ENCODE data around the gene DEAF1. TPM values are rescaled to one million over a fixed set of nuclear protein-coding genes. Genes with fewer than 3 reads are reported as not detected.

DEAF1 gene
- total RNA-seq, 1 experiment from 2014 or later, result 31.9 TPM

DNA sequence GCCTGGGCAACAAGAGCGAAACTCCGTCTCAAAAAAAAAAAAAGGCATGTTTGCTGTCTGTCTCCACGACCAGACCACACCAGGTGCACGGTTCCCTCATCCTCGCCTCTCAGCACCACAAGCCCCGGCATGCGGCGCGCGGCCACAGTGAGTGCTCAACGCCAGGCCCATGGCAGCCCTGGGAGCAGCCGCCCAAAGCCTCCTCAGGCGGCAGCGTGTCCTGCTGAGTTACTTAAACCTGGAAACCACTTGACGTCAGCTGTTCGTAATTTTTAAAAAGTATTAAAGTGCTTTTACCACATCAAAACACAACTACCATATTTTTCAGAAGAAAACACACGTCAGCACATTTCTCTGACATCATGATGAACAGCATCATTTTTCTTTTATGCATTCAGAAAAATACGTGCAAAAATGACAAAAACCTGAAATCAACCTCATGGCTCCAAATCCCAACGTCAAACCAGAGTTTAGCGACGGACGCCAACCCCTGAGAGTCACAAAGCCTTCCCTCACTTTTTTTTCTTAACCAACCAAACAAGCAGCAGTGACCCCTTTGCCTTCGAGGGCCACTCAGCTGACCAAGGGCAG lies 2.1 kb downstream of the DEAF1 start:
- no peak overlapping the region for H3K27ac ChIP-seq (ENCODE audit: low read length)
- H3K36me3 ChIP-seq (ENCODE audit: low read depth, low read length), result peaks cover 12% of the 10 kb centered on the region; the same call in 1 of the 2 replicates
- TSS peak; percentile 27 for BruUV-seq (replicated peaks)
- no peak for ATAC-seq
- no peak overlapping the region for H2AFZ ChIP-seq (ENCODE audit: low read length)
- peak overlapping the region; percentile 81 for H3K4me2 ChIP-seq (ENCODE audit: low read length)
- no peaks in the 10 kb centered on the region for H4K20me1 ChIP-seq (ENCODE audit: low read length)
- no peaks in the 10 kb centered on the region for H3K9me3 ChIP-seq (ENCODE audit: low read length)
- H3K9ac ChIP-seq (ENCODE audit: low read length), result peak overlapping the region; percentile 28; the same call in 1 of the 2 replicates
- DNase-seq, result no peak
- peak overlapping the region; percentile 57 for H3K4me3 ChIP-seq (ENCODE audit: low read length)
- intact Hi-C loops (cut with micrococcal nuclease), result no loop called here
- no peaks in the 10 kb centered on the region for H3K27me3 ChIP-seq (ENCODE audit: low read length)
- H3F3A ChIP-seq (ENCODE audit: low read length, unreplicated experiment), result no peaks in the 10 kb centered on the region
- ChIA-PET POLR2A (ENCODE audit: unreplicated experiment) (no interaction called here), CTCF (no interaction called here)
- TF ChIP-seq EZH2 (IDR thresholded peaks at IDR 0.05; ENCODE audit: low read length, unreplicated experiment) (no peak), EZH2phosphoT487 (IDR thresholded peaks at IDR 0.05; ENCODE audit: borderline replicate concordance, low read length) (no peak), CTCF (conservative IDR thresholded peaks at IDR 0.05; ENCODE audit: low read depth, low read length) (no peak)
- peaks cover 29% of the 10 kb centered on the region for H3K4me1 ChIP-seq (ENCODE audit: insufficient read depth, low read length)
- H3K79me2 ChIP-seq (ENCODE audit: low read length), result peaks cover 66% of the 10 kb centered on the region
- no peaks in the 10 kb centered on the region for H3K9me2 ChIP-seq (replicated peaks; ENCODE audit: low read length)

- no peaks in the 10 kb centered on the region for H3F3A ChIP-seq (ENCODE audit: low read length, unreplicated experiment)
- H3K4me2 ChIP-seq (ENCODE audit: low read length), result no peak overlapping the region
- H3K36me3 ChIP-seq (ENCODE audit: low read depth, low read length), result peaks cover 15% of the 10 kb centered on the region; the same call in 1 of the 2 replicates
- ATAC-seq, result no peak
- TF ChIP-seq EZH2 (IDR thresholded peaks at IDR 0.05; ENCODE audit: low read length, unreplicated experiment) (no peak), CTCF (conservative IDR thresholded peaks at IDR 0.05; ENCODE audit: low read depth, low read length) (no peak), EZH2phosphoT487 (IDR thresholded peaks at IDR 0.05; ENCODE audit: borderline replicate concordance, low read length) (no peak)
- no peaks in the 10 kb centered on the region for H3K9me2 ChIP-seq (replicated peaks; ENCODE audit: low read length)
- H3K27me3 ChIP-seq (ENCODE audit: low read length), result no peaks in the 10 kb centered on the region
- H3K4me1 ChIP-seq (ENCODE audit: insufficient read depth, low read length), result peaks cover 20% of the 10 kb centered on the region
- no peaks in the 10 kb centered on the region for H4K20me1 ChIP-seq (ENCODE audit: low read length)
- intact Hi-C loops (cut with micrococcal nuclease), result no loop called here
- no peak overlapping the region for H3K9ac ChIP-seq (ENCODE audit: low read length)
- H3K9me3 ChIP-seq (ENCODE audit: low read length), result no peaks in the 10 kb centered on the region
- peaks cover 56% of the 10 kb centered on the region for H3K79me2 ChIP-seq (ENCODE audit: low read length)
- no peak overlapping the region for H2AFZ ChIP-seq (ENCODE audit: low read length)
- BruUV-seq (replicated peaks), result no TSS peak
- no peak overlapping the region for H3K4me3 ChIP-seq (ENCODE audit: low read length)
- CTCF ChIA-PET, result no interaction called here
- DNase-seq, result no peak
- H3K27ac ChIP-seq (ENCODE audit: low read length), result no peak overlapping the region
- POLR2A ChIA-PET (ENCODE audit: unreplicated experiment), result no interaction called here
Observed at GRCh38 chr11:691710-692590, 3.1 kb downstream of the DEAF1 start.

Data from PC-3 (cell line).